ENCODE results near the gene CDH4.

DNA sequence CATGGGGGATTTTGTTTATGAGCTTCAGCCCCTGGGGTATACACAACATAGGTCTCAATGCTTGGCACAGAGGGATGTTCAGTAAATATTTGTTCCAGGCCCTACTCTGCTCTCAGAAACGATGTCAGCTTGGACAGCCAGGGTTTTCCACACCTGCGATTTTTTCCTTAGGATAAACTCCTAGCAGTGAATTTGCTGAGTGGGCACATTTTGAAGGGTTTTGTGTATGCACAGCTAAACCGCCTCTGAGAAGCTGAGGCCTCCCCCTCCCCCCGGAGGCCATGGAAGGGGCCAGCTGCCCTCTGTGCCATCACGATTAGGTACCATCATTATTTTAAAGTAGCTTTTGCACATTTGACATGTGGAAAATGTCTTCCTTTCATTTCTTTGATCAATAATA lies 614.1 kb downstream of the CDH4 start:
- no peak for TF ChIP-seq REST (IDR thresholded peaks at IDR 0.05; ENCODE audit: low read depth)
- TF ChIP-seq CREB1 (IDR thresholded peaks at IDR 0.05; ENCODE audit: low read depth) = no peak
- TF ChIP-seq EP300 (IDR thresholded peaks at IDR 0.05; ENCODE audit: borderline replicate concordance) = no peak
- no peak for TF ChIP-seq TEAD4 (IDR thresholded peaks at IDR 0.05)
- TF ChIP-seq MAX (IDR thresholded peaks at IDR 0.05) = no peak

Measured in Ishikawa (cell line).